HCT116 (cell line): ENCODE data around the gene PDE6D. TPM values are rescaled to one million over a fixed set of nuclear protein-coding genes. Genes with fewer than 3 reads are reported as not detected.
A peak's percentile ranks its signal among the peaks of the same experiment; 100 is the strongest.

Source experiments
- ATAC-seq: fragments of 200-7000 bp; cut with Tn5 transposase; 2 replicates; pipeline ENCODE4 v1.9.1; 2020; ENCODE audit warnings: mild to moderate bottlenecking, moderate library complexity
- BruUV-seq: library from RNA; stranded (reverse); fragments of 400-500 nt; replicated peaks from 2 replicates; lab custom pipeline; 2021; lab: Mats Ljungman, UMichigan
- CTCF ChIA-PET: fragments of 300-600 bp; sonication (Branson Sonifier 250); formaldehyde crosslinking; loops from one replicate; lab custom pipeline; 2021; ENCODE audit warnings: antibody characterized with exemption; lab: Charles Lee
- POLR2A ChIA-PET: fragments of 300-600, 350-600 bp; sonication (Branson Sonifier 250); formaldehyde crosslinking; loops from one replicate; lab custom pipeline; 2021; ENCODE audit warnings: antibody characterized with exemption; lab: Charles Lee
- RAD21 ChIA-PET, 2 experiments: fragments of 300-600 bp; sonication (Branson Sonifier 250); formaldehyde crosslinking; loops; one replicate each; lab custom pipeline; 2023; ENCODE audit warnings: low total read pairs in 2 of 2; ENCODE audit not compliant: uncharacterized antibody in 2 of 2, unreplicated experiment in 2 of 2, low non-redundant PET in 1 of 2; lab: Charles Lee
- DNase-seq: peaks from one replicate; pipeline ENCODE4 v3.0.0-alpha.2; 2010; ENCODE audit warnings: low read depth, low spot score
- H2AFZ ChIP-seq: fragments of 200-600 bp; shearing (Covaris generic), sonication (generic); 2 replicates; pipeline ENCODE4 v1.6.1; 2017; ENCODE audit warnings: low read depth, mixed run types, mixed read lengths, antibody characterized with exemption, low read length; ENCODE audit not compliant: poor library complexity, severe bottlenecking
- H3K27ac ChIP-seq: 2 replicates; pipeline ENCODE4 v1.5.1; 2012; ENCODE audit warnings: low read depth, low read length
- H3K27me3 ChIP-seq: fragments of 200-600 bp; sonication (generic); 2 replicates; pipeline ENCODE4 v1.6.1; 2016; ENCODE audit warnings: mixed run types, low read length, mixed read lengths; ENCODE audit not compliant: insufficient read depth
- H3K36me3 ChIP-seq, 2 experiments: fragments of 200-500 bp in 1 of 2; fragments of 200-600 bp in 1 of 2; sonication (Bioruptor generic) in 1 of 2; sonication (generic) in 1 of 2; 2 replicates each; pipeline versions ENCODE4 v1.5.1 to v1.6.1; 2014 to 2016; ENCODE audit warnings: low read length in 2 of 2, inconsistent platforms in 1 of 2, mixed read lengths in 1 of 2, mixed run types in 1 of 2; ENCODE audit not compliant: insufficient read depth in 2 of 2, control insufficient read depth in 1 of 2
- H3K4me1 ChIP-seq, 2 experiments: fragments of 200-600 bp in 1 of 2; sonication (generic) in 1 of 2; 2 replicates each; pipeline versions ENCODE4 v1.5.1 to v1.6.1; 2012 to 2017; ENCODE audit warnings: low read length in 2 of 2, inconsistent platforms in 1 of 2, mild to moderate bottlenecking in 1 of 2, mixed read lengths in 1 of 2, mixed run types in 1 of 2, moderate library complexity in 1 of 2; ENCODE audit not compliant: insufficient read depth in 2 of 2, control insufficient read depth in 1 of 2
- H3K4me2 ChIP-seq: fragments of 200-600 bp; sonication (generic); 2 replicates; pipeline ENCODE4 v1.6.1; 2017; ENCODE audit warnings: mixed run types, low read length, mixed read lengths
- H3K4me3 ChIP-seq, 2 experiments: fragments of 200-600 bp in 1 of 2; sonication (generic) in 1 of 2; replicated peaks in 1 of 2; 2 replicates each; pipeline ENCODE4 v1.5.1; 2011 to 2016; ENCODE audit warnings: low read length in 2 of 2, control low read depth in 1 of 2, low read depth in 1 of 2, mild to moderate bottlenecking in 1 of 2, mixed read lengths in 1 of 2, mixed run types in 1 of 2
- H3K79me2 ChIP-seq: fragments of 200-600 bp; sonication (generic); 2 replicates; pipeline ENCODE4 v1.6.1; 2017; ENCODE audit warnings: mild to moderate bottlenecking, mixed run types, low read length, moderate library complexity, mixed read lengths; ENCODE audit not compliant: insufficient read depth
- H3K9ac ChIP-seq: fragments of 200-600 bp; sonication (generic); 2 replicates; pipeline ENCODE4 v1.6.1; 2016; ENCODE audit warnings: low read length, mixed read lengths
- H3K9me2 ChIP-seq: fragments of 200-600 bp; sonication (generic), shearing (Covaris generic); 2 replicates; pipeline ENCODE4 v1.6.1; 2017; ENCODE audit warnings: mixed run types, mild to moderate bottlenecking, moderate library complexity; ENCODE audit not compliant: insufficient read depth
- H3K9me3 ChIP-seq, 2 experiments: fragments of 200-500 bp in 1 of 2; fragments of 200-600 bp in 1 of 2; sonication (Bioruptor generic) in 1 of 2; sonication (generic) in 1 of 2; 2 replicates each; pipeline ENCODE4 v1.6.1; 2014 to 2017; ENCODE audit warnings: low read length in 2 of 2, mixed read lengths in 2 of 2, inconsistent platforms in 1 of 2, low read depth in 1 of 2, mild to moderate bottlenecking in 1 of 2, mixed run types in 1 of 2, moderate library complexity in 1 of 2; ENCODE audit not compliant: control insufficient read depth in 1 of 2, insufficient read depth in 1 of 2
- H4K20me1 ChIP-seq: fragments of 200-600 bp; sonication (generic), shearing (Covaris generic); 2 replicates; pipeline ENCODE4 v1.6.1; 2017; ENCODE audit warnings: mixed run types, mild to moderate bottlenecking, moderate library complexity; ENCODE audit not compliant: insufficient read depth
- CTCF ChIP-seq, 3 experiments: fragments of 200-600 bp in 1 of 3; sonication (generic) in 1 of 3; IDR thresholded peaks in 2 of 3; conservative IDR thresholded peaks in 1 of 3; 2 replicates each; pipeline ENCODE4 v1.5.1; 2012 to 2017; ENCODE audit warnings: low read depth in 2 of 3, low read length in 2 of 3, antibody characterized with exemption in 1 of 3, borderline replicate concordance in 1 of 3, control low read depth in 1 of 3, mild to moderate bottlenecking in 1 of 3, mixed read lengths in 1 of 3, mixed run types in 1 of 3, moderate library complexity in 1 of 3; ENCODE audit not compliant: insufficient read depth in 1 of 3
- SIN3A ChIP-seq: IDR thresholded peaks from 2 replicates; pipeline ENCODE4 v1.6.1; 2012; ENCODE audit warnings: low read depth
- ZFX ChIP-seq: fragments of 450-650 bp; IDR thresholded peaks from 2 replicates; pipeline ENCODE4 v1.6.1; 2017
- intact Hi-C: fragments of 100-400 bp; cut with micrococcal nuclease; formaldehyde crosslinking; loops from 2 replicates; pipeline ENCODE4 v1.10.0; 2022
- total RNA-seq: library from RNA; stranded (reverse); gene quantifications from one replicate; pipeline ENCODE4 v1.2.1, GENCODE V29; 2021; ENCODE audit not compliant: unreplicated experiment
- TF ChIP-seq, protein P1 (sequence below): IDR thresholded peaks from 2 replicates; pipeline ENCODE4 v1.6.1; 2012

The PDE6D gene
- total RNA-seq, 1 experiment from 2014 or later = 26.6 TPM

DNA sequence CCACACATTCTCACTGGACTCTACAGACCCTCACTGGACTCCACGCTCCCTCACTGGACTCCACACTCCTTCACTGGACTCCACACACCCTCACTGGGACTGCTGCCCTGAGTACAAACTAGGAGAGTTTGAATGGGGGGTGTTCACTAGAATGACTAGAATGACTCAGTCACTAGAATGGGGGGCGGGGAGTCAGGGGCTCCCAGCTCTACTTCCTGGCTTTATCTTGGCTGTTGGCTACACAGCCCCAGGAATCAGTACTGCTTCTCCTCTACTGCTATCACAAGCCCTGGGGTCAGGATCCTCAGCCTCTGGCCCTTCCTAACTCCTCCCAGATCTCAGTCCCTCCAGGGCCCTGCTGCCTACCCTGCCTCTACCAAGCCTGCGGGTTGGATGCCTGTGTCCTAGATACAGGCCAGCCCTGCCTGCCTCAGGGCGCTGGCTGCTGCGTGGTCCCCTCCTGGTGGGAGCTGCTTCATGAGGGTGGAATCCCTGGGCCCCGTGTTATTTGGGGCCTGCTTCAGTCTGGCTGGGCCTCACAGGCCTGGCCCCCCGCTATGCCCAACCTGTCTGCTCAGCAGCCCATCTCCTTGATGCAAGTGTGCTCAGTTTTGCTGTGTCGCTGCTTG lies 65.0 kb downstream of the PDE6D start:
- ChIA-PET RAD21 (interaction anchor here in 1 of 2 experiments (2.7 to 4.2 kb wide), 2 partner anchors 38 to 104 kb away, joined by 9 to 31 read pairs; no protein-coding TSS in a partner anchor), POLR2A (interaction anchor here (0.7 to 6.5 kb wide), 3 partner anchors 8 to 68 kb away, joined by 4 to 50 read pairs (median 4); partner anchors contain the start of gene PTMA), CTCF (interaction anchor here (2.7 to 5.7 kb wide), 4 partner anchors 9 to 104 kb away, joined by 28 to 185 read pairs (median 60); no protein-coding TSS in a partner anchor)
- Histone ChIP-seq H3K4me1 (peaks cover 27 to 64% of the 10 kb centered on the region in 2 experiments), H2AFZ (no peak overlapping the region), H3K9me3 (no peaks in the 10 kb centered on the region), H3K9ac (no peak overlapping the region), H3K27me3 (no peaks in the 10 kb centered on the region), H3K4me2 (no peak overlapping the region), H4K20me1 (peaks cover 12% of the 10 kb centered on the region; the same call in 1 of the 2 replicates), H3K79me2 (peaks cover 15% of the 10 kb centered on the region), H3K27ac (peak overlapping the region; percentile 35; the same call in 1 of the 2 replicates), H3K9me2 (no peaks in the 10 kb centered on the region), H3K4me3 (no peak overlapping the region), H3K36me3 (peaks cover 13 to 15% of the 10 kb centered on the region in 2 experiments)
- no peak for TF ChIP-seq SIN3A
- TF ChIP-seq, protein P1, sequence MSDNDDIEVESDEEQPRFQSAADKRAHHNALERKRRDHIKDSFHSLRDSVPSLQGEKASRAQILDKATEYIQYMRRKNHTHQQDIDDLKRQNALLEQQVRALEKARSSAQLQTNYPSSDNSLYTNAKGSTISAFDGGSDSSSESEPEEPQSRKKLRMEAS = no peak
- TF ChIP-seq ZFX = peak; percentile 22; the same call in 1 of the 2 replicates
- DNase-seq (no peak), ATAC-seq (no peak)
- intact Hi-C loops = loop anchor here (1.0 to 2.0 kb wide), 2 partner anchors 39 to 153 kb away; no protein-coding TSS in a partner anchor
- BruUV-seq = no TSS peak

- no TSS peak for BruUV-seq
- intact Hi-C loops = loop anchor here (1.0 to 2.0 kb wide), 2 partner anchors 38 to 153 kb away; no protein-coding TSS in a partner anchor
- ChIA-PET RAD21 (interaction anchor here (0.8 to 4.2 kb wide), 6 partner anchors 34 to 104 kb away, joined by 3 to 31 read pairs (median 9); no protein-coding TSS in a partner anchor), CTCF (interaction anchor here (0.8 to 5.7 kb wide), 8 partner anchors 10 to 152 kb away, joined by 3 to 185 read pairs (median 20); no protein-coding TSS in a partner anchor), POLR2A (interaction anchor here (0.7 to 6.5 kb wide), 6 partner anchors 38 to 252 kb away, joined by 4 to 50 read pairs (median 11); no protein-coding TSS in a partner anchor)
- ATAC-seq (no peak), DNase-seq (no peak)
- peaks cover 18% of the 10 kb centered on the region; the same call in 1 of the 2 replicates for H4K20me1 ChIP-seq
- no peaks in the 10 kb centered on the region for H3K9me2 ChIP-seq
- H3K79me2 ChIP-seq = peaks cover 22% of the 10 kb centered on the region
- peaks cover 27 to 70% of the 10 kb centered on the region in 2 experiments for H3K4me1 ChIP-seq
- no peaks in the 10 kb centered on the region for H3K9me3 ChIP-seq
- TF ChIP-seq CTCF (IDR thresholded peaks at IDR 0.05 in 2 of 3, conservative IDR thresholded peaks at IDR 0.05 in 1 of 3; ENCODE audit: borderline replicate concordance in 1 of 3, insufficient read depth in 1 of 3, low read depth in 2 of 3, low read length in 2 of 3) = 0 out of 6 replicates have a peak, but pooled peaks of 1 of the 3 experiments have one; percentile 0
- TF ChIP-seq, protein P1 = no peak
- no peaks in the 10 kb centered on the region for H3K27me3 ChIP-seq
- no peak overlapping the region for H3K9ac ChIP-seq
- H3K27ac ChIP-seq = peak overlapping the region; percentile 68; the same call in 1 of the 2 replicates
- no peak overlapping the region for H3K4me3 ChIP-seq
- H2AFZ ChIP-seq = no peak overlapping the region
- peaks cover 13 to 21% of the 10 kb centered on the region in 2 experiments for H3K36me3 ChIP-seq
- H3K4me2 ChIP-seq = no peak overlapping the region
Observed at GRCh38 chr2:231715499-231715837, 65.6 kb downstream of the PDE6D start.
